ENCODE results near the gene RETNLB. TPM values are rescaled to one million over a fixed set of nuclear protein-coding genes. Genes with fewer than 3 reads are reported as not detected.

The RETNLB gene
- total RNA-seq, 2 experiments from 2014 or later: not detected

DNA sequence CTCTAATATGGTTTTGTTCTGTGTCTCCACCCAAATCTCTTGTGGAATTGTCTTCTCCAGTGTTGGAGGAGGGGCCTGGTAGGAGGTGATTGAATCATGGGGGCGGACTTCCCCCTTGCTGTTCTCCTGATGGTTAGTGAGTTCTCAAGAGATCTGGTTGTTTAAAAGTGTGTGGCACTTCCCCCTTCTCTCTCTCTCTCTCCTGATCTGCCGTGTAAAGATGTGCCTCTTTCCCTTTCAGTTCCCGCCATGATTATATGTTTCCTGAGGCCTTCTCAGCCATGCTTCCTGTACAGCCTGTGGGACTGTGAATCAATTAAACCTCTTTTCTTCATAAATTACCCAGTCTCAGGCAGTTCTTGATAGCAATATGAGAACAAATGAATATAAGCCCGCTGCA, 33.1 kb downstream of the RETNLB start:
- no peak for TF ChIP-seq CTCF (IDR thresholded peaks at IDR 0.05)
- no peaks in the 10 kb centered on the region for H3K36me3 Mint-ChIP-seq (ENCODE audit: low read depth)
- no peak overlapping the region for H3K4me3 Mint-ChIP-seq
- POLR2A ChIA-PET: interaction anchor here (0.8 kb wide), 1 partner anchor 35 kb away, joined by 4 read pairs; no protein-coding TSS in a partner anchor
- intact Hi-C loops (cut with micrococcal nuclease): no loop called here
- CTCF ChIA-PET: no interaction called here
- DNase-seq (no peak), ATAC-seq (no peak)
- H3K9me3 Mint-ChIP-seq: peaks cover 8% of the 10 kb centered on the region
- no peak overlapping the region for H3K27ac Mint-ChIP-seq
- H3K27me3 Mint-ChIP-seq: no peaks in the 10 kb centered on the region
- H3K4me1 Mint-ChIP-seq (ENCODE audit: low read depth): peaks cover under 1% of the 10 kb centered on the region

DNA sequence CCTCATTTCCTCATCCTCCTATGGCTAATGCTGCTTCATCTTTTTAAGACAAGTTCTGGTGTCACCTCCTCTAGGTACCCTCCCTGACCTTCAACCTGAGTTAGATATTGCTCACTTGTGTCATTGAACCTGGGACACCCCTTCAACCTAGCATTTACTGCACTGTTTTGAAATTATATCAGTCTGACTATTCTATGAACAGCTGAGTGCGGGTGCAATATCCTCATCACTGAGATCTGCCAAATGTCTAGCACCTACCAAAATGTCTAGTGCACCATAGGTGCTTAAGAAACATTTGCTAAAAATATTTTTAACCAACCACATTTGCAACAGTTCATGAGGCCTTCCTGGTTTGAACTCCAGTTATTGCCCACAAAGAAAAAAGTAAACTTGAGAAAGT, 34.5 kb downstream of the RETNLB start:
- TF ChIP-seq CTCF (IDR thresholded peaks at IDR 0.05): no peak
- Mint-ChIP-seq H3K36me3 (ENCODE audit: low read depth) (no peaks in the 10 kb centered on the region), H3K4me1 (ENCODE audit: low read depth) (peaks cover 2% of the 10 kb centered on the region), H3K4me3 (no peak overlapping the region), H3K27me3 (no peaks in the 10 kb centered on the region), H3K9me3 (peaks cover 8% of the 10 kb centered on the region), H3K27ac (no peak overlapping the region)
- ChIA-PET POLR2A (interaction anchor here (0.8 kb wide), 1 partner anchor 8 kb away, joined by 3 read pairs; no protein-coding TSS in a partner anchor), CTCF (interaction anchor here (0.6 to 1.2 kb wide), 2 partner anchors 192 to 1114 kb away, joined by 3 to 4 read pairs; no protein-coding TSS in a partner anchor)
- DNase-seq (no peak), ATAC-seq (no peak)
- intact Hi-C loops (cut with micrococcal nuclease): no loop called here

DNA sequence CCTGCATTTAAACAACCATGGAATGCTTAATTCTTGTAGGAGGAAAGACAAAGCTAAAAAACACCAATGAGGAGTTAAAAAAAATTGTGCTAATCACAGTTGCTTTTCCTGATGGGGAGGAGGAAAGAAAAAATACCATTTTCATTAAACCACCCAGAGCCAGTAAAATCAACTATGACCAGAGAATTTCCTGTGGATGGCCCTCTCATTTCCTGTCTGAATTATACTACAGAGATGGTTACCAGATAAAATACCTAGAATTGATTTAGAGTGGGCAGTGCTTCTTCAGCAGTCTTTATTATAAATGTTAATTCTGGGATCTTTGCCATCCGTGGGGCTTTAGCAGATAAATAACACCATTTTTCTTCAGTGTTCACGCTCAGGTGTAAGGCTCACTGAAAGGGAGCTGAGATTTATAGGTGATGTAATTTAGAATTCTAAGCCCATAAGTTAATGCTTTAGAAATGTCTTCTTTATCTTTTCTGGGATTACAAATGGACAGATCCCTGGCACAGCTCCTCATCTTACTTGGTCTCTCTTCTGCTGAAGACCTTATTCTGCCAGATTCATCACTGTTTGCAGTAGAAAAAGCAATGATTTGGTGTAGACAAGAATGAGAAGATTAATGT, 37.9 kb downstream of the RETNLB start:
- TF ChIP-seq CTCF (IDR thresholded peaks at IDR 0.05): no peak
- POLR2A ChIA-PET: interaction anchor here (0.6 kb wide), 1 partner anchor 726 kb away, joined by 4 read pairs; no protein-coding TSS in a partner anchor
- Mint-ChIP-seq H3K27me3 (no peaks in the 10 kb centered on the region), H3K9me3 (peaks cover 8% of the 10 kb centered on the region), H3K4me1 (ENCODE audit: low read depth) (peaks cover 2% of the 10 kb centered on the region), H3K27ac (no peak overlapping the region), H3K36me3 (ENCODE audit: low read depth) (no peaks in the 10 kb centered on the region), H3K4me3 (no peak overlapping the region)
- ATAC-seq: no peak
- intact Hi-C loops (cut with micrococcal nuclease): no loop called here
- CTCF ChIA-PET: interaction anchor here (1.0 to 1.3 kb wide), 3 partner anchors 10 to 312 kb away, joined by 3 to 5 read pairs (median 3); no protein-coding TSS in a partner anchor
- DNase-seq: no peak

GRCh38 chr3:108718454-108718853, 38.8 kb downstream of the RETNLB start:
- H3K27ac Mint-ChIP-seq: no peak overlapping the region
- TF ChIP-seq CTCF (IDR thresholded peaks at IDR 0.05): no peak
- DNase-seq (no peak), ATAC-seq (no peak)
- ChIA-PET POLR2A (no interaction called here), CTCF (no interaction called here)
- H3K4me3 Mint-ChIP-seq: no peak overlapping the region
- peaks cover 7% of the 10 kb centered on the region for H3K9me3 Mint-ChIP-seq
- H3K4me1 Mint-ChIP-seq (ENCODE audit: low read depth): peaks cover 2% of the 10 kb centered on the region
- H3K27me3 Mint-ChIP-seq: no peaks in the 10 kb centered on the region
- no peaks in the 10 kb centered on the region for H3K36me3 Mint-ChIP-seq (ENCODE audit: low read depth)
- intact Hi-C loops (cut with micrococcal nuclease): no loop called here

DNA sequence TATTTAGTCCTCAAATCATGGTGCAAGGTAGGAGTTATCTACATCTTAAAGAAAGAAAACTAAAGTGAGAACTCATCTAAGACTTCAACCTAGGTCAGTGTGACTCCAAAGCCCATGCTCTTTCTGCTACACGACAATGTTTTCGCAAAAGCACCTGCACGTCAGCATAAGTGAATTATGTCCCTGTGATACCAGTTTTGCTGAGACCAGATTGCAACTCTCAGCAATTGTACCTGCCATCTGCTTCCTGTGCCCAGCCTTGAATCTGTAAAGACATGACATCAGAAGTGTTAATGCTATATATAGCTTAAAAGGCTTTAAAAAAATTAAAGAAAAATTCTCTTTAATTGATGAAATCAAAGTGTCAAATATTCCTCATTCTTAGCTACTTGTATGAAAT, 43.4 kb downstream of the RETNLB start:
- H3K4me1 Mint-ChIP-seq (ENCODE audit: low read depth): no peaks in the 10 kb centered on the region
- POLR2A ChIA-PET: no interaction called here

More for the DNA sequence above, 43.4 kb downstream of the RETNLB start:
- no peaks in the 10 kb centered on the region for H3K36me3 Mint-ChIP-seq (ENCODE audit: low read depth)
- ATAC-seq: no peak
- DNase-seq: no peak
- TF ChIP-seq CTCF (IDR thresholded peaks at IDR 0.05): no peak
- CTCF ChIA-PET: interaction anchor here (1.4 kb wide), 1 partner anchor 20 kb away, joined by 3 read pairs; no protein-coding TSS in a partner anchor
- no peaks in the 10 kb centered on the region for H3K9me3 Mint-ChIP-seq
- H3K27ac Mint-ChIP-seq: no peak overlapping the region
- intact Hi-C loops (cut with micrococcal nuclease): no loop called here
- no peaks in the 10 kb centered on the region for H3K27me3 Mint-ChIP-seq
- no peak overlapping the region for H3K4me3 Mint-ChIP-seq
